HepG2 (cell line): ENCODE results near the gene KDR. TPM values are rescaled to one million over a fixed set of nuclear protein-coding genes. Genes with fewer than 3 reads are reported as not detected.

ENCODE experiments used
- ATAC-seq: fragments of 200-7000 bp; cut with Tn5 transposase; 3 replicates; pipeline ENCODE4 v1.9.1; 2020; ENCODE audit warnings: mild to moderate bottlenecking, moderate library complexity
- BruUV-seq: library from RNA; stranded (reverse); fragments of 400-500 nt; replicated peaks from 2 replicates; lab custom pipeline; 2021; lab: Mats Ljungman, UMichigan
- CTCF ChIA-PET: fragments of 300-600 bp; formaldehyde crosslinking; extraction: SDS; loops from one replicate; lab custom pipeline; 2021; ENCODE audit warnings: low total read pairs, inconsistent platforms, low intra/inter-chr PET ratio; lab: Yijun Ruan, JAX
- POLR2A ChIA-PET: fragments of 350-600 bp; sonication (Branson Sonifier 250); formaldehyde crosslinking; loops from one replicate; lab custom pipeline; 2020; ENCODE audit warnings: antibody characterized with exemption, inconsistent platforms; lab: Yijun Ruan, JAX
- DNase-seq: peaks from one replicate; pipeline ENCODE4 v3.0.0-alpha.2; 2015; ENCODE audit warnings: low spot score
- FAIRE-seq: peaks from 3 replicates; lab custom pipeline; 2011; peaks lifted over from hg19 to GRCh38; lab: Jason Lieb, UNC
- H2AFZ ChIP-seq: one replicate; pipeline ENCODE4 v1.6.1; 2011; ENCODE audit warnings: low read length, inconsistent platforms
- H3K27ac ChIP-seq: fragments of 300-600 bp; 3 replicates; pipeline ENCODE4 v1.8.0; 2011; ENCODE audit warnings: mixed run types, mild to moderate bottlenecking, mixed read lengths, low read length, inconsistent platforms; ENCODE audit not compliant: insufficient read depth; ENCODE audit errors: extremely low read length
- H3K27me3 ChIP-seq, 2 experiments: fragments of 200-600 bp in 1 of 2; 2 replicates in 1 of 2; 3 replicates in 1 of 2; pipeline versions ENCODE4 v1.6.0 to v1.8.0; 2011; ENCODE audit warnings: low read length in 2 of 2, mild to moderate bottlenecking in 2 of 2, moderate library complexity in 2 of 2, inconsistent platforms in 1 of 2; ENCODE audit not compliant: insufficient read depth in 2 of 2, control insufficient read depth in 1 of 2
- H3K36me3 ChIP-seq, 2 experiments: fragments of 200-600 bp in 1 of 2; replicated peaks in 1 of 2; 2 replicates in 1 of 2; 3 replicates in 1 of 2; pipeline versions ENCODE4 v1.5.1 to v1.8.0; 2011; ENCODE audit warnings: low read length in 2 of 2, inconsistent platforms in 1 of 2; ENCODE audit not compliant: insufficient read depth in 2 of 2, control insufficient read depth in 1 of 2
- H3K4me1 ChIP-seq: 2 replicates; pipeline ENCODE4 v1.5.1; 2012; ENCODE audit warnings: low read length, inconsistent platforms; ENCODE audit not compliant: insufficient read depth
- H3K4me2 ChIP-seq: 2 replicates; pipeline ENCODE4 v1.6.0; 2011; ENCODE audit warnings: low read depth, low read length, inconsistent platforms
- H3K4me3 ChIP-seq, 3 experiments: fragments of 200-600 bp in 1 of 3; sonication (generic), shearing (Covaris generic) in 1 of 3; replicated peaks in 1 of 3; 2 replicates each; pipeline ENCODE4 v1.5.1; 2011 to 2016; ENCODE audit warnings: low read length in 3 of 3, inconsistent platforms in 2 of 3, low read depth in 2 of 3, mild to moderate bottlenecking in 2 of 3, control low read depth in 1 of 3, mixed read lengths in 1 of 3; ENCODE audit not compliant: insufficient read depth in 1 of 3
- H3K79me2 ChIP-seq: one replicate; pipeline ENCODE4 v1.6.1; 2011; ENCODE audit warnings: low read length, inconsistent platforms; ENCODE audit not compliant: insufficient read depth
- H3K9ac ChIP-seq: 2 replicates; pipeline ENCODE4 v1.6.0; 2011; ENCODE audit warnings: mild to moderate bottlenecking, low read depth, low read length, inconsistent platforms; ENCODE audit not compliant: insufficient read depth
- H3K9me3 ChIP-seq: 2 replicates; pipeline ENCODE4 v1.5.1; 2012; ENCODE audit warnings: mild to moderate bottlenecking, low read length
- H4K20me1 ChIP-seq: 2 replicates; pipeline ENCODE4 v1.6.0; 2011; ENCODE audit warnings: inconsistent platforms, mild to moderate bottlenecking, low read length, moderate library complexity; ENCODE audit not compliant: insufficient read depth
- CCAR2 ChIP-seq: fragments of 200-400 bp; formaldehyde crosslinking; optimal IDR thresholded peaks from 2 replicates; pipeline ENCODE3; 2018; ENCODE audit warnings: low read depth, mild to moderate bottlenecking, low read length, moderate library complexity
- PRDM4 ChIP-seq: sonication (generic); formaldehyde crosslinking; IDR thresholded peaks from 2 replicates; pipeline ENCODE4 v1.9.0; 2021; ENCODE audit warnings: missing genetic modification reagents, borderline replicate concordance
- STAG1 ChIP-seq: sonication (generic); formaldehyde crosslinking; IDR thresholded peaks from 2 replicates; pipeline ENCODE4 v1.4.0; 2020; ENCODE audit warnings: missing genetic modification reagents
- ZBTB40 ChIP-seq, 2 experiments: fragments of 450-650 bp in 1 of 2; sonication (generic) in 1 of 2; formaldehyde crosslinking in 1 of 2; IDR thresholded peaks; 2 replicates each; pipeline versions ENCODE4 v1.6.1 to v1.8.0; 2016 to 2022; ENCODE audit warnings: antibody characterized with exemption in 1 of 2, mild to moderate bottlenecking in 1 of 2, missing genetic modification reagents in 1 of 2
- ZFP91 ChIP-seq: sonication (generic); formaldehyde crosslinking; IDR thresholded peaks from 2 replicates; pipeline ENCODE4 v1.9.0; 2022; ENCODE audit warnings: missing genetic modification reagents, mild to moderate bottlenecking, borderline replicate concordance
- ZNF615 ChIP-seq: sonication (generic); formaldehyde crosslinking; IDR thresholded peaks from 2 replicates; pipeline ENCODE4 v1.5.0; 2020; ENCODE audit warnings: mild to moderate bottlenecking, missing genetic modification reagents, borderline replicate concordance
- WGBS: methylation state at CpG from one replicate; pipeline ENCODE4 v1.1.6; 2017; ENCODE audit warnings: low lambda C conversion rate; 5-methylcytosine and 5-hydroxymethylcytosine counted together
- in situ Hi-C: cut with HindIII; loops from 2 replicates; pipeline ENCODE4 v1.10.0; 2017; ENCODE audit warnings: low pct_unique_long_range_greater_than_20kb; ENCODE audit not compliant: extremely low pct_ligation_motif_present
- intact Hi-C: fragments of 100-400 bp; cut with micrococcal nuclease; formaldehyde crosslinking; loops from one replicate; pipeline ENCODE4 v1.10.0; 2022; ENCODE audit not compliant: unreplicated experiment
- polyA plus RNA-seq, 8 experiments: library from polyadenylated mRNA; depleted of rRNA in 3 of 8; stranded (reverse) in 7 of 8; unstranded in 1 of 8; fragments of >200 nt; fragmentation: Illumina TruSeq in 4 of 8; extraction: Trizol in 4 of 8; gene quantifications; 2 replicates each; pipeline versions ENCODE4 v1.2.1 to v1.2.3, GENCODE V29; 2011 to 2016; ENCODE audit warnings: low read depth in 4 of 8, missing spikeins in 1 of 8, mixed read lengths in 1 of 8; ENCODE audit not compliant: insufficient read depth in 1 of 8
- total RNA-seq, 5 experiments: library from RNA; depleted of rRNA; stranded (reverse); fragments of >200 nt; fragmentation: Illumina TruSeq; extraction: Trizol; gene quantifications; 2 replicates each; pipeline ENCODE4 v1.2.3, GENCODE V29; 2016; ENCODE audit warnings: low read depth in 1 of 5

The KDR gene
- total and polyA plus RNA-seq, 2 of the 13 experiments (the other 11 are each of a cell fraction or from before 2014, with no cell fraction given) = not detected

- no peak for TF ChIP-seq ZBTB40 (IDR thresholded peaks at IDR 0.05)
- TF ChIP-seq ZBTB40 (CRISPR knock-in tag; IDR thresholded peaks at IDR 0.05) = no peak
Measured at GRCh38 chr4:55098456-55099204, 26.8 kb downstream of the KDR start (continued).

GRCh38 chr4:55096619-55097018, 28.8 kb downstream of the KDR start:
- no peak overlapping the region for H3K9ac ChIP-seq
- H3K4me2 ChIP-seq = no peak overlapping the region
- no peaks in the 10 kb centered on the region for H3K9me3 ChIP-seq
- no peaks in the 10 kb centered on the region for H3K36me3 ChIP-seq
- H3K27me3 ChIP-seq = no peaks in the 10 kb centered on the region; a peak in 1 of 5 replicates
- DNase-seq (no peak), FAIRE-seq (no peak), ATAC-seq (no peak)
- ChIA-PET CTCF (no interaction called here), POLR2A (no interaction called here)
- no peak overlapping the region for H3K27ac ChIP-seq
- TF ChIP-seq CCAR2 (no peak), PRDM4 (CRISPR knock-in tag) (no peak), ZNF615 (CRISPR knock-in tag) (no peak), ZFP91 (CRISPR knock-in tag) (no peak), STAG1 (CRISPR knock-in tag) (no peak)
- intact Hi-C loops (no loop called here), in situ Hi-C loops (no loop called here)
- no peak overlapping the region for H2AFZ ChIP-seq
- 0% methylated on average over 2 of the region's 4 CpGs for WGBS
- H3K4me1 ChIP-seq = no peaks in the 10 kb centered on the region
- no peaks in the 10 kb centered on the region for H4K20me1 ChIP-seq
- no peak overlapping the region for H3K4me3 ChIP-seq
- no TSS peak for BruUV-seq
- no peaks in the 10 kb centered on the region for H3K79me2 ChIP-seq
